IPS-18a (cell line): Measurements from ENCODE around the gene YIPF4.
A peak's percentile ranks its signal among the peaks of the same experiment; 100 is the strongest.
"Not testable (repeated sequence)": the region's sequence is repeated elsewhere in the genome, so short reads cannot be mapped to it uniquely, and the experiment has no call there.

Experiments
- H3K27ac ChIP-seq: one replicate; pipeline ENCODE4 v1.5.1; 2013; ENCODE audit warnings: low read length
- H3K27me3 ChIP-seq: one replicate; pipeline ENCODE4 v1.6.1; 2013; ENCODE audit warnings: mild to moderate bottlenecking, low read length; ENCODE audit not compliant: control insufficient read depth, insufficient read depth
- H3K36me3 ChIP-seq: one replicate; pipeline ENCODE4 v1.6.1; 2013; ENCODE audit warnings: low read depth, low read length; ENCODE audit not compliant: control insufficient read depth
- H3K4me1 ChIP-seq: one replicate; pipeline ENCODE4 v1.6.1; 2013; ENCODE audit warnings: low read depth, low read length; ENCODE audit not compliant: control insufficient read depth
- H3K4me3 ChIP-seq: one replicate; pipeline ENCODE4 v1.5.1; 2013; ENCODE audit warnings: low read length
- H3K9ac ChIP-seq: one replicate; pipeline ENCODE4 v1.6.1; 2013; ENCODE audit warnings: mild to moderate bottlenecking, low read length, moderate library complexity
- H3K9me3 ChIP-seq: one replicate; pipeline ENCODE4 v1.6.1; 2013; ENCODE audit warnings: low read depth, low read length; ENCODE audit not compliant: control insufficient read depth

YIPF4 gene

GRCh38 chr2:32258242-32258641 is 19.5 kb upstream of the YIPF4 start:
- no peak overlapping the region for H3K9ac ChIP-seq
- peaks cover under 1% of the 10 kb centered on the region for H3K27me3 ChIP-seq
- H3K27ac ChIP-seq = no peak overlapping the region
- H3K9me3 ChIP-seq = no peaks in the 10 kb centered on the region
- H3K36me3 ChIP-seq = no peaks in the 10 kb centered on the region
- no peak overlapping the region for H3K4me3 ChIP-seq
- no peaks in the 10 kb centered on the region for H3K4me1 ChIP-seq

- Histone ChIP-seq H3K9ac (no peak overlapping the region), H3K36me3 (no peaks in the 10 kb centered on the region), H3K27ac (no peak overlapping the region), H3K27me3 (peaks cover 5% of the 10 kb centered on the region), H3K4me1 (no peaks in the 10 kb centered on the region), H3K9me3 (no peaks in the 10 kb centered on the region), H3K4me3 (no peak overlapping the region)
These were observed 17.3 kb upstream of the YIPF4 start for GRCh38 chr2:32260376-32260775.

- H3K9ac ChIP-seq = no peak overlapping the region
- H3K4me3 ChIP-seq = no peak overlapping the region
- H3K4me1 ChIP-seq = no peaks in the 10 kb centered on the region
- H3K36me3 ChIP-seq = no peaks in the 10 kb centered on the region
- H3K27ac ChIP-seq = no peak overlapping the region
- no peaks in the 10 kb centered on the region for H3K9me3 ChIP-seq
- peaks cover 5% of the 10 kb centered on the region for H3K27me3 ChIP-seq
These were observed 15.6 kb upstream of the YIPF4 start for GRCh38 chr2:32262105-32262504.

GRCh38 chr2:32264422-32265105 is 13.1 kb upstream of the YIPF4 start, which contains the start of gene NLRC4:
Gene NLRC4 (minus strand): TSS chr2:32264886. CDS start chr2:32256775, 8,111 bp downstream.
- H3K27me3 ChIP-seq = peaks cover 5% of the 10 kb centered on the region
- H3K27ac ChIP-seq = no peak within 1 kb of the TSS
- no peaks in the 10 kb centered on the region for H3K9me3 ChIP-seq
- H3K9ac ChIP-seq = no peak within 1 kb of the TSS
- no peaks in the 10 kb centered on the region for H3K36me3 ChIP-seq
- no peak within 1 kb of the TSS for H3K4me3 ChIP-seq
- H3K4me1 ChIP-seq = no peaks in the 10 kb centered on the region

- Histone ChIP-seq H3K4me3 (no peak overlapping the region), H3K36me3 (no peaks in the 10 kb centered on the region), H3K27me3 (no peaks in the 10 kb centered on the region), H3K9me3 (no peaks in the 10 kb centered on the region), H3K27ac (no peak overlapping the region), H3K9ac (no peak overlapping the region), H3K4me1 (no peaks in the 10 kb centered on the region)
These were observed 6.6 kb upstream of the YIPF4 start for GRCh38 chr2:32271063-32271462.

GRCh38 chr2:32272279-32272678 is 5.4 kb upstream of the YIPF4 start:
- Histone ChIP-seq H3K9me3 (no peaks in the 10 kb centered on the region), H3K4me1 (no peaks in the 10 kb centered on the region), H3K9ac (no peak overlapping the region), H3K27me3 (no peaks in the 10 kb centered on the region), H3K27ac (no peak overlapping the region), H3K36me3 (no peaks in the 10 kb centered on the region), H3K4me3 (no peak overlapping the region)

GRCh38 chr2:32274289-32274688 is 3.4 kb upstream of the YIPF4 start:
- no peak overlapping the region for H3K4me3 ChIP-seq
- no peaks in the 10 kb centered on the region for H3K36me3 ChIP-seq
- H3K9ac ChIP-seq = no peak overlapping the region
- no peak overlapping the region for H3K27ac ChIP-seq
- H3K4me1 ChIP-seq = no peaks in the 10 kb centered on the region
- no peaks in the 10 kb centered on the region for H3K9me3 ChIP-seq
- no peaks in the 10 kb centered on the region for H3K27me3 ChIP-seq

GRCh38 chr2:32275790-32276189 is 1.9 kb upstream of the YIPF4 start:
- H3K27ac ChIP-seq, H3K36me3 ChIP-seq, H3K4me1 ChIP-seq, H3K4me3 ChIP-seq, H3K9ac ChIP-seq, H3K9me3 ChIP-seq, H3K27me3 ChIP-seq: not testable (repeated sequence)

GRCh38 chr2:32277363-32277673 is 386 bp upstream of the YIPF4 start:
- H3K27me3 ChIP-seq = no peaks in the 10 kb centered on the region
- H3K4me1 ChIP-seq = no peaks in the 10 kb centered on the region
- H3K4me3 ChIP-seq = peak overlapping the region; percentile 90
- H3K9ac ChIP-seq = peak overlapping the region; percentile 82
- H3K27ac ChIP-seq = no peak overlapping the region
- no peaks in the 10 kb centered on the region for H3K9me3 ChIP-seq
- H3K36me3 ChIP-seq = no peaks in the 10 kb centered on the region

GRCh38 chr2:32278478-32278853 is 762 bp downstream of the YIPF4 start:
- Histone ChIP-seq H3K27me3 (no peaks in the 10 kb centered on the region), H3K4me3 (peak overlapping the region; percentile 90), H3K9me3 (no peaks in the 10 kb centered on the region), H3K36me3 (no peaks in the 10 kb centered on the region), H3K9ac (peak overlapping the region; percentile 82), H3K4me1 (no peaks in the 10 kb centered on the region), H3K27ac (peak overlapping the region; percentile 15)

GRCh38 chr2:32284321-32284720 is 6.6 kb downstream of the YIPF4 start:
- H3K4me1 ChIP-seq = no peaks in the 10 kb centered on the region
- no peak overlapping the region for H3K4me3 ChIP-seq
- no peak overlapping the region for H3K9ac ChIP-seq
- H3K27me3 ChIP-seq = no peaks in the 10 kb centered on the region
- no peaks in the 10 kb centered on the region for H3K9me3 ChIP-seq
- no peak overlapping the region for H3K27ac ChIP-seq
- H3K36me3 ChIP-seq = no peaks in the 10 kb centered on the region

- H3K4me3 ChIP-seq = no peak overlapping the region
- no peak overlapping the region for H3K27ac ChIP-seq
- H3K9me3 ChIP-seq = no peaks in the 10 kb centered on the region
- H3K27me3 ChIP-seq = no peaks in the 10 kb centered on the region
- H3K36me3 ChIP-seq = no peaks in the 10 kb centered on the region
- H3K9ac ChIP-seq = no peak overlapping the region
- no peaks in the 10 kb centered on the region for H3K4me1 ChIP-seq
These were observed 11.7 kb downstream of the YIPF4 start for GRCh38 chr2:32289165-32289999.
